Loucy (cell line): ENCODE measurements around the gene RBP2.

Experiments used
- CTCF ChIP-seq: fragments of 200-600 bp; sonication (generic); conservative IDR thresholded peaks from 2 replicates; pipeline ENCODE4 v1.5.1; 2014; ENCODE audit warnings: mild to moderate bottlenecking, antibody characterized with exemption, low read length
- EZH2phosphoT487 ChIP-seq: fragments of 200-600 bp; IDR thresholded peaks from 2 replicates; pipeline ENCODE4 v1.6.1; 2018; ENCODE audit warnings: antibody characterized with exemption, mild to moderate bottlenecking, moderate library complexity, borderline replicate concordance

- TF ChIP-seq CTCF (no peak), EZH2phosphoT487 (no peak)
Measured at GRCh38 chr3:139480585-139480984, 4.3 kb upstream of the RBP2 start.
